Measurements from ENCODE around the gene MTA2.
"Not testable (repeated sequence)": the region's sequence is repeated elsewhere in the genome, so short reads cannot be mapped to it uniquely, and the experiment has no call there.

Gene MTA2

DNA sequence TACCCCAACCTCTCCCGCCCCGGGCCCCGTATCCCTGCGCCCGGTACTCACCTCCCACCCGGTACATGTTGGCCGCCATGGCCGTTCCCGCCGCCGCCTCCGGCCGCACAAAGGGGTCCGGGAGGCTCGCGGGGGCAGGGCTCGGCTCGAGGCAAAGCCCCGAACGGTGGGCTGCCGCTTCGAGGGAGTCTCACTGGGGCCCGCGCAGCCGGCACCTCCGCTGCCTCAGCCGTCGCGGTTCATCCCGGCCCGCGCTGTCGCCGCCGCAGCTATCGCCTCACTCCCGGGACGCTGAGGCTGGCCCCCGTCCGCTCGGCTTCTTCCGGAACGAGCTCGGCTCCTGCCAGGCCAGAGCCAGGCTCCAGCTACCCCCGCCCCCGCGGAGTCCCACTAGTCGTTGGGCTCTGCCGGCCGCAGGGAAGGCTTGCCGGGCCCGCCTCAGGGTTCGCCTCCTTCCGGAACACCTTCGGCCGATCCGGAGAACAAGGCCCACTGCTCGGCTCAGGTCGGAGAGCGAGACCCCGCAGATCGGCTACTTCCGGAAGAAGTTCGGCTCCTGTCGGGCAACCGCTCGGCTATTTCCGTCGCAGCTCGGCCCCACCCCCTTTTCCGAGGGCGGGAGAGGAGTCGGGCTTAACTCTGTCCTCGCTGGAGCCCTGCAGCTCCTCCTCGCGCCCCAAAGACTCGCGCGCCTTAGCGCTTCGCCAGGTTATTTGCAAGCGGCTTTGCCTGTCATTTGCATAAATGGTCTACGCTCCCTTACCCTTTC, at the start of gene MTA2:
MTA2 (minus strand) TSS at position 494 of the 769 bp plus-strand sequence; CDS start at position 79, 415 bp downstream.
- H3K4me3 ChIP-seq = peak within 1 kb of the TSS; percentile 73 to 99 (median 92)
- peak within 1 kb of the TSS; percentile 90 to 100 (median 98) for H3K27ac ChIP-seq

GRCh38 chr11:62650283-62650682, 48.6 kb upstream of the MTA2 start:
- H3K4me3 ChIP-seq, H3K27ac ChIP-seq: not testable (repeated sequence)

- Histone ChIP-seq H3K4me3 (no peak overlapping the region), H3K27ac (no peak overlapping the region)
Measured at GRCh38 chr11:62649486-62649885, 47.8 kb upstream of the MTA2 start.

- Histone ChIP-seq H3K4me3 (no peak overlapping the region), H3K27ac (no peak overlapping the region)
Measured at GRCh38 chr11:62648967-62649364, 47.3 kb upstream of the MTA2 start.

DNA sequence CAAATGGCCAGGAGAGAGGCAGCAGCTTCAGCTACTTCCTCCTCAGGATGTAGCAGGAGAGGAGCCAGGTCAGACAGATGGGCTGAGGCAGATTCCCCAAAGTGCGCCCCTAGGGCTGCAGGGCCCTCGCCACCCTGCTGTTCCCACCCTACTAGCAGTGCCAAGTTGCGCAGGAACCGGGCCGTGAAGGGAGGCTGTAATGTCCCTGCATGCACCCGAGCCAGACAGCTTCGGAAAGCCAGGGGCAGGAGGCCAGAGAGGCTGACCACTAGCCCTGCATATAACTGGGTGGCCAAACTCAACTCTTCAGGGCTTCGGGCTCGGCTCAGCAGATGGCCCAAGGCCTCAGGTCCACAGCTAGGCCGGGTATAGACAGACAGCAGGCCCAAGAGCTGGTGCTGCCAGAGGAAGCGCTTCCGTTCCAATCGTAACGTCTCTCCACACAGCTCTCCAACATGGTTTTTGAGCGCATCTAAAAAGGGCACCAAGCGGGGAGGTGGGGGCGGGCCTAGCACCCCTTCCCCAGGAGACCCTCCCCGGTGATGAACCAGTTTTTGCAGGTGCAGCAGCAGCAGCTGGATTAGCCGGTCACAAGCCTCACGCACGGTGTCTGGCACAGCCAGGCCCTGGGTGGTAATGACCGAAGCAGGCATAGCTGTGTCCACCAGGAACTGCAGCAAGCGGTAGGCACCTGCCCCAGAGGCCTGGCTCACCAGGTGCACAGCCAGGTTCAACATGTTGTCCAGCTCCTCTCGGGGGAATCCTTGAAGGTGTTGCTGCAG, 46.7 kb upstream of the MTA2 start:
- no peak overlapping the region for H3K4me3 ChIP-seq
- no peak overlapping the region for H3K27ac ChIP-seq

GRCh38 chr11:62647609-62648005, 45.9 kb upstream of the MTA2 start:
- peak overlapping the region in 2 of 21 experiments; percentile 40 to 96 for H3K27ac ChIP-seq
- no peak overlapping the region for H3K4me3 ChIP-seq

DNA sequence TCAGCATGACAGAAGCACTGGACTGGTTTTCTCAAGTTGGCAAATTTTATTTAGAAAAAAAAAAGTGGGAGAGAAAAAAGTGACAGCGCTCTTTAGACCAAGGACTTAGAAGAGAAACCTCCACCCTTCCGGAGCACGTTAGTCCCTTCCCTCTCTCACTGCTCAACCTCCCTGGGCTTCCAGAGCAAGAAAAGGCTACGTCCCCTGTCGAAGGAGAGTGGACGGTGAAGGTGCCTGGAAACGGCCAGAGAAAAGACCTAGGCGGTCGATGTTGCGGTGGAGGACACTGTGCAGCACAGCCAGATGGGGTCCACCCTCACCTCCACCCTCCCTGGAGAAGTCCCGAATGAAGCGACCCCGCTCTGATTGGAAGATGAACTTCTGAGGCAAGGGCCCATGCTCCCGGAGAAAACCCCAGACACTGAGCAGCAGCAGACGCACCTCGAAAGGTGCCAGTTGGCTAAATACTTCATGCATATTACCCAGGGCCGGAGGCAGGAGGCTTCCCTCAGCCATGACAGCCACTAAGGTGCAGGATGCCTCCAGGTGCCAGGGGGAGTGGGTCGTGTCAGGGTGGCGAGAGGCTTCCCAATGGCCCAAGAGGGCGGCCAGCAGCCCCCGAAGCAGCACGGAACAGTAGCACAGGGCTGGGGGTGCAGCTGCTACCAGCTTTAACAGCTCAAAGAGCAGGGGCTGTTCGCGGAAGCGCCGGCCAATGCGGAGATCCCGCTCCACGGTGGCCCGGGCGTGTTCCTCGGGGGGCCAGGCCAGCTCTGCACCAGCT, 45.4 kb upstream of the MTA2 start:
- H3K4me3 ChIP-seq = peak overlapping the region in 4 of 7 experiments; percentile 86 to 97 (median 93)
- H3K27ac ChIP-seq = peak overlapping the region in 11 of 21 experiments; percentile 1 to 97 (median 51)

GRCh38 chr11:62645946-62646824, 44.5 kb upstream of the MTA2 start, which contains the start of gene GANAB:
Gene GANAB, minus strand, starts transcription at chr11:62646613. Its CDS starts 14 bp downstream, at chr11:62646599.
- H3K27ac ChIP-seq = peak within 1 kb of the TSS; percentile 82 to 98 (median 96)
- H3K4me3 ChIP-seq = peak within 1 kb of the TSS; percentile 86 to 99 (median 97)

DNA sequence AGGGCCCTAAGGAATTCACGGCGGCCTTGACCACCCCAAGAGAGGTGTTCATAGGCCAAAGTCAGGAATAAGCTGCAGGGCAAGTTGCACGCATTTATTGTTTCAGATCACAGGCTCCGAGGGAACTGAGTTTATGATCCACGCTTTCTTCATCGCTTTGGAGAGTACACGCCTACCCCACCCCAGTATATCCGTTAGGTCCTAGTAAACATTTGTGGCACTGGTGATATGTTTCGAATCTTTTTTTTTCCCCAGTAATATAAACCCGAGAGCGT, 43.9 kb upstream of the MTA2 start:
- H3K27ac ChIP-seq = peak overlapping the region in 20 of 21 experiments; percentile 82 to 98 (median 96)
- peak overlapping the region; percentile 86 to 99 (median 97) for H3K4me3 ChIP-seq

DNA sequence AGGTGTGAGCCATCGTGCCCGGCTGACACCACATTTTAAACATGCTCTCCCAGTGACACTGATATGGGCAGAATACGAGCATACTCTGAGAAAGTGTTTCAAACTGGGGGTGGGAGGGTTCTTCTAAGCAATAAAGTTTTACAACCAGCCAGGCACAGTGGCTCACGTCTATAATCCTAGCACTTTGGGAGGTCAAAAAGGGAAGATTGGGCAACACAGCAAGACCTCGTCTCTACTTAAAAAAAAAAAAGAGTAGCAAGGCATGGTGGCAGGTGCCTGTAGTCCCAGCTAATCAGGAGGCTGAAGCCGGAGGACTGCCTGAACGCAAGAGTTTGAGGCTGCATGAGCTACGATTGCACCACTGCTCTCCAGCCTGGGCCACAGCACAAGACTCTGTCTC, 42.6 kb upstream of the MTA2 start:
- Histone ChIP-seq H3K4me3 (no peak overlapping the region), H3K27ac (peak overlapping the region in 1 of 21 experiments; percentile 41)

- H3K4me3 ChIP-seq = no peak overlapping the region
- no peak overlapping the region for H3K27ac ChIP-seq
Measured at GRCh38 chr11:62632492-62632891, 30.8 kb upstream of the MTA2 start.

GRCh38 chr11:62627713-62628112, 26.0 kb upstream of the MTA2 start:
- H3K27ac ChIP-seq = no peak overlapping the region
- no peak overlapping the region for H3K4me3 ChIP-seq

DNA sequence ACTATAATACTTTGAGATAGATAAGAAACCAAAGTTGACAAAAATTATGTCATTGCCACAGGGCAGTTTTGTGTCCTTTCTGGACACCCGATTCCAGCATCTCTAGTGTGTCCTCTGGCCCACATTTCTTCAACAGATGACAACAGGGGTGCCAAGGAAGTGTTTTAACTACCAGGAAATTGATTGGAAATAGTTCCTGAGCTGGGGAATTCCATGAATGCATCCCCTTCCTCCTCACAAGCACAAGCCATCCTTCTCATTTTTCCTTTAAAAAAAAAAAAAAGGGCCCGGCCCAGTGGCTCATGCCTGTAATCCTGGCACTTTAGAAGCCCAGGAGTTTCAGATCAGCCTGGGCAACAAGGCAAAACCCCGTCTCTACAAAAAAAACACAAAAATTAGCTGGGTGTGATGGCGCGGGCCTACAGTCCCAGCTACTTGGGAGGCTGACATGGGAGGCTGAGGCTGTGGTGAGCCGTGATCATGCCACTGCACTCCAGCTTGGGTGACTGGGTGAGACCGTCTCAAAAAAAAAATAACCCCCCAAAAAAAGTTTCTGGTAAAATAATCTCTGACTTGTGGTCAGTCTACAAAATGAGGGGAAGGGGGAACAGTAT, 20.9 kb upstream of the MTA2 start:
- Histone ChIP-seq H3K4me3 (peak overlapping the region in 3 of 7 experiments; percentile 61 to 77 (median 75)), H3K27ac (peak overlapping the region in 20 of 21 experiments; percentile 79 to 98 (median 92))

DNA sequence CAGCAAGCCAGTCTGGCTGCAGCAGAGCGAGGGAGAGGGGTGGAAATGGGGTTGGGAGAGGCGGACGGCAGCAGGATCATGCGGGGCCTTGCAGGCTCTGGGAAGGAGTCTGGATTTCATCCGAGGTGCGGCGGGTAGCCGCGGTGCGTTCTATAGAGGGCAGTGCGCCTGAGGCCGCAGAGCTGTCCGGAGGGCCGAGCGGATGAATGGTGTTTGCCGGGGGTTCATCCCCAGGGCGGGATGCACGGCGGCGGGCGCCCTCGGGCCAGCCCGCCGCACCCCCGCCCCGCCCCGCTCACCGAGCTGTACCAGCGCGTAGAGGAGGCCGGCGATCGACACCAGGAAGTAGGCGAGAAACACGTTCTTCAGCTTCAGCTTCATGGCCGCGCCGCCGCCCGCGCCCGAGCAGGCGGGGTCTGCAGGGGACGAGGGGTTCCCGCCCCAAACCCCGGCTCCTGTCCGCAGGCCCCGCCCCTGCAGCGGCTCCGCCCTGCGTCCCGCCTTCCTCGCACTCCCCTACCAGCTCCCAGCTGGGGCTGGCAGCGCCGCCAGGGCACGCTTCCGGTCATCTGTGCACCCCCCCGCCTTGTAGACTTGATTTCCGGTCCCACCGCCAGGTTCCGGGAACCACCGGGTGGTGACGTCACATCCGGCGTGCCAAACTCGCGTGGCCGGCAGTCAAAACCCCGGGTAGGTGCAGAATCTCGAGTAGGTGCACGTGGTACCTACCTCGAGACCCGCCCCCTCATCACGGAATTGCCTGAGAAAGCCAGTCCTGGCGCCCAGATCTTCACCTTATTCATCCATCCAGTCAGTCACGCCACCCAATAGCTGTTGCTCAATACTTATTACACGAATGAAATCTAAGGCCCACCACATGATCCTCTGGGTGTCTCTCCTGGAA, 20.2 kb upstream of the MTA2 start, which contains the start of gene B3GAT3:
B3GAT3 (minus strand) TSS at position 420 of the 904 bp plus-strand sequence; CDS start at position 381, 39 bp downstream.
- Histone ChIP-seq H3K27ac (peak within 1 kb of the TSS; percentile 23 to 98 (median 91)), H3K4me3 (peak within 1 kb of the TSS; percentile 49 to 88 (median 75))

GRCh38 chr11:62621027-62621566, 19.4 kb upstream of the MTA2 start:
- peak overlapping the region; percentile 49 to 88 (median 75) for H3K4me3 ChIP-seq
- peak overlapping the region; percentile 23 to 98 (median 91) for H3K27ac ChIP-seq

DNA sequence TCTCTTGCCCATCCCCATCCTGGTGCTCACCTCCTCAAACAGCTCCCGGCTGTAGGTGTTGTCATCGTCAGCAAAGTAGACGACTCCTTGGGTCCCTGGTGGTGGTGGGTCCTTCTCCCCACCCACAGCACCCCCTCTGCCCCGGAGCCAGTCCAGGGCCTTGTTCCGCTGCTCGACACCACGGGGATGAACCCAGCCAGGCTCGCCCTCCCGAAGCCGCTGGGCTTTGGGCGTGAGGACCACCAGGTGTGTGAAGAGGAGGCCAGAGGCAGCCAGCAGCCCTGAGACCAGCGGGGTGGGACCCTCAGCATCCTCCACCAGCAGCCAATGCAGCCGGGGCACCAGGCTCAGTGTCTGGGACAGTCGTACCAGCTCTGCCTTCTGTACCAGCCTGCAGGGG, 15.3 kb upstream of the MTA2 start:
- H3K4me3 ChIP-seq, H3K27ac ChIP-seq: not testable (repeated sequence)

DNA sequence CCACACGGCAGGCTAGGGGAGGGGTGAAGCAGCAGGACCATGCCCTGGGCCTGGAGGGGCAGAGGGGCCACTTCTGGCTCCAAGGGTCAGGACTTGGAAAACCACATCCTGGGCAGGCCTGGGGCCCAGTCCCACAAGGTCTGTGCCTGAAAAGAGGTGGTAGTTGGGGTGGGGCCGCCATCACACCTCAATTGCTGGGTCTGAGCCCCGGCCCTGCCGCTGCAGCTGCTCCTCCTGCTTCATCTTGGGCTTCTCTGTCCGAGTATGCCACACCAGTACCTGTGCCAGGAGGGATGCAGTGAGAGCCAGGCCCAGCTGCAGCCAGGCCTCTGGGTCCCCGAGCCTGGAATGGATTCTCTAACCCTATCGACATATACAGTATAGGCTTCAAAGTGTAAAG, 13.9 kb upstream of the MTA2 start:
- no peak overlapping the region for H3K4me3 ChIP-seq
- peak overlapping the region in 2 of 21 experiments; percentile 5 to 11 for H3K27ac ChIP-seq
